Stimulated activated naive B cell treated with anti-CD40 and anti-IgM and Interleukin-4, amounts not matched to agents 10 μg/mL and 1 μg/mL and 100 μg/mL, for 72 hours (primary cell): ENCODE measurements around the gene KCNAB3.
"Not testable (repeated sequence)": the region's sequence is repeated elsewhere in the genome, so short reads cannot be mapped to it uniquely, and the experiment has no call there.

Experiments
- ATAC-seq, 2 donors: fragments of 150-1000 bp; cut with Tn5 transposase; replicated peaks; 2 replicates each; pipeline ENCODE4 v1.10.0; 2021; ENCODE audit warnings: moderate library complexity in 1 of 2
- DNase-seq: peaks from one replicate; pipeline ENCODE4 v3.0.0; 2021
- H3K27ac Mint-ChIP-seq: one replicate; pipeline ENCODE4 v1.8.0; 2022; ENCODE audit warnings: mild to moderate bottlenecking, mixed read lengths
- H3K27me3 Mint-ChIP-seq, 2 donors: one replicate each; pipeline ENCODE4 v1.8.0; 2022; ENCODE audit warnings: mixed read lengths in 2 of 2
- H3K36me3 Mint-ChIP-seq, 2 donors: one replicate each; pipeline ENCODE4 v1.8.0; 2022; ENCODE audit warnings: mixed read lengths in 2 of 2, mild to moderate bottlenecking in 1 of 2
- H3K4me1 Mint-ChIP-seq, 2 donors: one replicate each; pipeline ENCODE4 v1.8.0; 2022; ENCODE audit warnings: mixed read lengths in 2 of 2, mild to moderate bottlenecking in 1 of 2
- H3K4me3 Mint-ChIP-seq, 2 donors: one replicate each; pipeline ENCODE4 v1.8.0; 2022; ENCODE audit warnings: mild to moderate bottlenecking in 2 of 2, mixed read lengths in 2 of 2, moderate library complexity in 1 of 2
- H3K9me3 Mint-ChIP-seq, 2 donors: one replicate each; pipeline ENCODE4 v1.8.0; 2022; ENCODE audit warnings: mixed read lengths in 2 of 2, mild to moderate bottlenecking in 1 of 2

Gene KCNAB3

GRCh38 chr17:7929158-7930023 lies at the start of gene KCNAB3:
KCNAB3 (minus strand) TSS chr17:7929856; CDS start chr17:7929435, 421 bp downstream.
- Mint-ChIP-seq H3K27ac (peak within 1 kb of the TSS; percentile 99), H3K36me3 (peaks cover 9 to 44% of the 10 kb centered on the region in 2 donors), H3K4me1 (peaks cover 26 to 33% of the 10 kb centered on the region in 2 donors), H3K27me3 (no peaks in the 10 kb centered on the region), H3K9me3 (no peaks in the 10 kb centered on the region), H3K4me3 (peak within 1 kb of the TSS; percentile 85 to 99)
- DNase-seq, result no peak
- no peak for ATAC-seq

- H3K4me1 Mint-ChIP-seq, result no peaks in the 10 kb centered on the region
- no peak for DNase-seq
- no peak for ATAC-seq
- peaks cover 12 to 15% of the 10 kb centered on the region in 2 donors for H3K9me3 Mint-ChIP-seq
- H3K4me3 Mint-ChIP-seq, result no peak overlapping the region
- peaks cover 7 to 18% of the 10 kb centered on the region in 2 donors for H3K36me3 Mint-ChIP-seq
- peaks cover 25 to 46% of the 10 kb centered on the region in 2 donors for H3K27me3 Mint-ChIP-seq
- no peak overlapping the region for H3K27ac Mint-ChIP-seq
Measured at GRCh38 chr17:7977805-7978204, 48.1 kb upstream of the KCNAB3 start.

- H3K36me3 Mint-ChIP-seq, result peaks cover 7 to 18% of the 10 kb centered on the region in 2 donors
- H3K4me3 Mint-ChIP-seq, result no peak overlapping the region
- no peak for DNase-seq
- ATAC-seq, result no peak
- H3K27me3 Mint-ChIP-seq, result peaks cover 25 to 42% of the 10 kb centered on the region in 2 donors
- H3K9me3 Mint-ChIP-seq, result peaks cover 12 to 15% of the 10 kb centered on the region in 2 donors
- H3K27ac Mint-ChIP-seq, result no peak overlapping the region
- H3K4me1 Mint-ChIP-seq, result no peaks in the 10 kb centered on the region
Measured at GRCh38 chr17:7977039-7977438, 47.4 kb upstream of the KCNAB3 start.

GRCh38 chr17:7974638-7975131 lies 45.0 kb upstream of the KCNAB3 start:
- Mint-ChIP-seq H3K27ac (no peak overlapping the region), H3K4me1 (no peaks in the 10 kb centered on the region), H3K27me3 (peaks cover 25 to 40% of the 10 kb centered on the region in 2 donors), H3K9me3 (peaks cover 12 to 15% of the 10 kb centered on the region in 2 donors), H3K4me3 (no peak overlapping the region), H3K36me3 (peaks cover 7 to 18% of the 10 kb centered on the region in 2 donors)
- ATAC-seq (no peak), DNase-seq (no peak)

GRCh38 chr17:7972131-7972785 lies 42.6 kb upstream of the KCNAB3 start:
- no peak overlapping the region for H3K27ac Mint-ChIP-seq
- DNase-seq (no peak), ATAC-seq (no peak)
- H3K27me3 Mint-ChIP-seq, result peaks cover 20 to 31% of the 10 kb centered on the region in 2 donors
- no peak overlapping the region for H3K4me3 Mint-ChIP-seq
- peaks cover 7 to 18% of the 10 kb centered on the region in 2 donors for H3K36me3 Mint-ChIP-seq
- H3K9me3 Mint-ChIP-seq, result peaks cover 12 to 15% of the 10 kb centered on the region in 2 donors
- H3K4me1 Mint-ChIP-seq, result no peaks in the 10 kb centered on the region

GRCh38 chr17:7971651-7972050 lies 42.0 kb upstream of the KCNAB3 start:
- ATAC-seq (no peak), DNase-seq (no peak)
- Mint-ChIP-seq H3K27me3 (peaks cover 14 to 33% of the 10 kb centered on the region in 2 donors), H3K36me3 (peaks cover 7 to 15% of the 10 kb centered on the region in 2 donors), H3K27ac (no peak overlapping the region), H3K4me1 (no peaks in the 10 kb centered on the region), H3K4me3 (no peak overlapping the region), H3K9me3 (peaks cover 12 to 15% of the 10 kb centered on the region in 2 donors)

- Mint-ChIP-seq H3K9me3 (peaks cover 2 to 3% of the 10 kb centered on the region in 2 donors), H3K27ac (peak overlapping the region; percentile 56), H3K36me3 (peaks cover under 1 to 3% of the 10 kb centered on the region in 2 donors), H3K27me3 (peaks cover 10 to 22% of the 10 kb centered on the region in 2 donors), H3K4me3 (no peak overlapping the region), H3K4me1 (no peaks in the 10 kb centered on the region)
- ATAC-seq, result no peak
- no peak for DNase-seq
Measured at GRCh38 chr17:7969433-7969832, 39.8 kb upstream of the KCNAB3 start.

GRCh38 chr17:7967751-7968150 lies 38.1 kb upstream of the KCNAB3 start:
- Mint-ChIP-seq H3K27ac (no peak overlapping the region), H3K9me3 (no peaks in the 10 kb centered on the region), H3K4me3 (no peak overlapping the region), H3K4me1 (no peaks in the 10 kb centered on the region), H3K27me3 (peaks cover 7 to 18% of the 10 kb centered on the region in 2 donors), H3K36me3 (no peaks in the 10 kb centered on the region)
- no peak for DNase-seq
- no peak for ATAC-seq

- ATAC-seq (no peak), DNase-seq (no peak)
- no peaks in the 10 kb centered on the region for H3K4me1 Mint-ChIP-seq
- H3K27me3 Mint-ChIP-seq, result peaks cover 5 to 16% of the 10 kb centered on the region in 2 donors
- H3K36me3 Mint-ChIP-seq, result no peaks in the 10 kb centered on the region
- no peaks in the 10 kb centered on the region for H3K9me3 Mint-ChIP-seq
- no peak overlapping the region for H3K27ac Mint-ChIP-seq
- no peak overlapping the region for H3K4me3 Mint-ChIP-seq
Measured at GRCh38 chr17:7961421-7961820, 31.8 kb upstream of the KCNAB3 start.

- Mint-ChIP-seq H3K27ac (no peak overlapping the region), H3K4me1 (no peaks in the 10 kb centered on the region), H3K4me3 (no peak overlapping the region), H3K27me3 (peaks cover 5 to 16% of the 10 kb centered on the region in 2 donors), H3K9me3 (no peaks in the 10 kb centered on the region), H3K36me3 (no peaks in the 10 kb centered on the region)
- ATAC-seq (no peak), DNase-seq (no peak)
Measured at GRCh38 chr17:7959503-7960253, 30.0 kb upstream of the KCNAB3 start.

- Mint-ChIP-seq H3K4me3 (no peak overlapping the region), H3K9me3 (no peaks in the 10 kb centered on the region), H3K4me1 (peaks cover 2 to 8% of the 10 kb centered on the region in 2 donors), H3K27ac (no peak overlapping the region), H3K36me3 (no peaks in the 10 kb centered on the region), H3K27me3 (peaks cover 5 to 11% of the 10 kb centered on the region in 2 donors)
- no peak for DNase-seq
- no peak for ATAC-seq
Measured at GRCh38 chr17:7956228-7956965, 26.7 kb upstream of the KCNAB3 start.

GRCh38 chr17:7955414-7956227 lies 26.0 kb upstream of the KCNAB3 start:
- Mint-ChIP-seq H3K27me3 (peaks cover 4% of the 10 kb centered on the region in 2 donors), H3K27ac (no peak overlapping the region), H3K4me1 (peaks cover 4 to 12% of the 10 kb centered on the region in 2 donors), H3K9me3 (no peaks in the 10 kb centered on the region), H3K4me3 (no peak overlapping the region), H3K36me3 (peaks cover 0 to under 1% of the 10 kb centered on the region in 2 donors)
- DNase-seq, result no peak
- ATAC-seq, result no peak

GRCh38 chr17:7953266-7953665 lies 23.6 kb upstream of the KCNAB3 start:
- ATAC-seq, H3K27ac Mint-ChIP-seq, H3K9me3 Mint-ChIP-seq, DNase-seq, H3K4me3 Mint-ChIP-seq, H3K27me3 Mint-ChIP-seq: not testable (repeated sequence)
- peaks cover 4 to 12% of the 10 kb centered on the region in 2 donors for H3K4me1 Mint-ChIP-seq
- peaks cover 16 to 23% of the 10 kb centered on the region in 2 donors for H3K36me3 Mint-ChIP-seq
